GM20000 (cell line): ENCODE results near the gene CTTNBP2.

Source experiments
- DNase-seq: peaks from one replicate; pipeline ENCODE4 v3.0.0; 2012; ENCODE audit warnings: low spot score
- TF ChIP-seq, protein P1 (sequence below): IDR thresholded peaks from 2 replicates; pipeline ENCODE4 v1.5.1; 2012; ENCODE audit warnings: mild to moderate bottlenecking, control low read depth; ENCODE audit errors: extremely low read depth, missing control alignments

CTTNBP2 gene

DNA sequence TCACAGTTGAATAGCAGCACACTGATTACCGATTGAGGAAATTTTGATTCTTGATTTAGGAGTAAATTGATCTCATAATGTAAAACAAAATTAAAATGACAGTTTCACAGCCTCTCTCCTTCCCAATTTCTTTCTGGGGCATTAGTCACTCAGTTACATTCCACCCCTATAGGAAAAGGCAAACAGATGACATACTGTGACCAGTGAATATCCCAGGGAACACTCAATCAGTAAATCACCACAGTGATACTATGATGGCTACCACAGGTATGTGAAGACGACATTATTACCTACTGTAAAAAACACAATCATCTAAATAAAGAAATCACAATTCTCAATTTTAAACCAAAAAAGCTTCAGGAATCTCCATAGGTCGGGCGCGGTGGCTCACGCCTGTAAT is 15.5 kb downstream of the CTTNBP2 start:
- DNase-seq = no peak
- TF ChIP-seq, protein P1, sequence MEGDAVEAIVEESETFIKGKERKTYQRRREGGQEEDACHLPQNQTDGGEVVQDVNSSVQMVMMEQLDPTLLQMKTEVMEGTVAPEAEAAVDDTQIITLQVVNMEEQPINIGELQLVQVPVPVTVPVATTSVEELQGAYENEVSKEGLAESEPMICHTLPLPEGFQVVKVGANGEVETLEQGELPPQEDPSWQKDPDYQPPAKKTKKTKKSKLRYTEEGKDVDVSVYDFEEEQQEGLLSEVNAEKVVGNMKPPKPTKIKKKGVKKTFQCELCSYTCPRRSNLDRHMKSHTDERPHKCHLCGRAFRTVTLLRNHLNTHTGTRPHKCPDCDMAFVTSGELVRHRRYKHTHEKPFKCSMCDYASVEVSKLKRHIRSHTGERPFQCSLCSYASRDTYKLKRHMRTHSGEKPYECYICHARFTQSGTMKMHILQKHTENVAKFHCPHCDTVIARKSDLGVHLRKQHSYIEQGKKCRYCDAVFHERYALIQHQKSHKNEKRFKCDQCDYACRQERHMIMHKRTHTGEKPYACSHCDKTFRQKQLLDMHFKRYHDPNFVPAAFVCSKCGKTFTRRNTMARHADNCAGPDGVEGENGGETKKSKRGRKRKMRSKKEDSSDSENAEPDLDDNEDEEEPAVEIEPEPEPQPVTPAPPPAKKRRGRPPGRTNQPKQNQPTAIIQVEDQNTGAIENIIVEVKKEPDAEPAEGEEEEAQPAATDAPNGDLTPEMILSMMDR = no peak

DNA sequence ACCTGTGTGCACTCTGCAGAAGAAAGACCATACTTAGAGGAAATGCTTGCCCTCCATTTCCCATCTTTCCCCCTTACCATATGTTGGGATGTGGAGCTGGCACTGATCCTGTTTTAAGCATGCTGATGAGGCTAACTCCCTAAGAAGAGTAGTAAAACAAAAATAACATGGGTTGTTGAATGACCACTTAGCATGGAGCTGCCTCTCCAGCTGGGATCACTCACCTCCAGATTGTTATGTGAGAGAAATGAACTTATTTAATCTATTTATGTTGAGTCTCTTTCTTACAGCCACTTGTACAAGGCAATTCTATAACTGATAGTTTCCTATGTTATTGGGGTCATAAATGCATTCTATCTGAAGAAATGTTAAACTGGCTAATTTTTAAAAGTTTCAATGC is 17.0 kb downstream of the CTTNBP2 start:
- TF ChIP-seq, protein P1 = no peak
- no peak for DNase-seq

DNA sequence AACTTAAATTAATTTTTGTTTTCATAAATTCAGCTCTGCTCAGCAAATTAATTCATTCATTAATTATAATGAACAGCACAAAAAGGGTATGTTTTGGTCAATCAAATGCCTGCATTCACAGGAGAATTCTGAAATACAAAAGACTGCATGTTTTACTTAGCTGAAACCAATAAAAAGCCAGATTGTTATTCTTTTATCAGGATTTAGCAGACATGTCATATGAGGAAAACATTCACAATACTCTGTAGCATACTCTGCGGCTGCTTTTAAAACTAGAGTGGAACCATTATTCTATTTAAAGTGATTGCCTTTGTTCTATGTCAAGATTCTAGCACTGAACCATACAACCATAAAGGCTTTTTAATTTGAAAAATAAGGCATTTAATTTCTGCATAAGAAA is 19.1 kb downstream of the CTTNBP2 start:
- no peak for DNase-seq
- TF ChIP-seq, protein P1 = no peak

DNA sequence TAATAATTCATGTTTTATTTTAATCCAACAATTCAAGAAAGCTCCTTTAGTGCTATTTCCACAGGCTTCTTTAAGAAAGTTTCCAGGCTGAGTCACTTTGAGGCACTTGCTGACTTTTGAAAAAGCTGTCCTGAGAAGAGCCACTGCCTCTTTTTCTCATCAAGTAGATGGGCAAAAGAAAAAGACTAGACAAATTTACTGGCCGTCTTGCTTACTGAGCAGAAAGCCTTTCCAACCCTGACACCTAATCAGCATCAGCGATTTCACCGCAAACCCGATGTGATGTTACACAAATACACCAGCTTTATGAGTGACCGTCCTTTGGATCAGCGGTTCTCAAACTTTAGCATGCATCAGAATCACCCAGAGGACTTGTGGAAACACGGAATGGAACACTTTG is 24.3 kb downstream of the CTTNBP2 start:
- DNase-seq = no peak
- TF ChIP-seq, protein P1 = no peak

DNA sequence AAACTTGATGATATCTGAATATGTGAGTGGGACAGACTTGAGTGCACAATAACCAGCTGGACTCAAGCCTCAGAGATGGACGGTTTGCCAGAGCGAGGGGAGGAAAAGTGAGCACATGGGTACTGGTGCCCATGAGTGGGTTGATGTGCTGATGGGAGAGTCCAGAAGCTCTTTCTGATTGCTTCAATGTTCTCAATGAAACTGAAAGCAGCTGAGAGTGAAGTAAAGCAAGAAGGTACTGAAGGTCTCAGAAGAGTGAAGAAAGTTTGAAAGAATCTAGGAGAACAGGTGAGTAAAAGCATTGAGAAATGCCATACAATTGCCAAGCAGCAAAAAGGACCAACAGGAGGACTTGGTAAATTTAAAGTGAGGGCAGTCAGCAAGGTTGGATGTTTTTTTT is 28.6 kb downstream of the CTTNBP2 start:
- no peak for DNase-seq
- TF ChIP-seq, protein P1 = no peak

DNA sequence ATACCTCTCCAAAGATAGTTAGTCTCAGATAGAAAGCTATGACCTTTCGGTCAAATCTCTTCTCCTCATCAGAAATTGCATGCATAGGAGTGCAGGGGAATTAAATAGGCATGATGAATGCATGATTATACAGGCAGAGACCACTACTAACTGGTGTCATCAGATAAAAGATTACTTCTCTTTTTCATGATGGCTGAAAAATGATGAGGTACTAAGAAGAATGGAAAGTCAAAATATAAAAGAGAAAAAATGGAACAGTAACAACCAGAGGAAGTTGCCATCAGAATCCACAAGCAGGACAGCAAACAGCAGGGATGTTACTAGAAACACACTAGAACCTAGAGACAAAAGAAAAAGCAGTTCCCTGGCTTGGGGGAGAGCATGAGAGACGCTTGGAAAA is 31.6 kb downstream of the CTTNBP2 start:
- no peak for DNase-seq
- TF ChIP-seq, protein P1 = no peak

DNA sequence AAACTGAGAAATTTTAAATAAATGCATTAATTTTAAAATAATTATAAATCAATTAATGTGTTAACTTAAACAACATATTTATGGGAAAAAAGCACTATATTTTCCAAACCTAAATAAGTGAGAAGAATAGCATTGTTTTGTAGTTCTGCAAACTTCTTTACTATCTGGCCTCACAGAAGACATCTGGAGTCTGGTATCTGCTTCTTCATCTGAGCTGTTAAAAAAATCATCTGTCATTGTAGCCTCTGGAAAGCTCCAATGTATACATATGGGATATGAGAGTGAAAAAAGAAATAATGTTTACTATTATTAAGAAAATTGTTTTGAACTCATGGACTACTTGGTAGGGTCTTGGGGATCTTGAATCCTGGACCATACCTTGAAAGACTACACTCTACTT is 32.2 kb downstream of the CTTNBP2 start:
- TF ChIP-seq, protein P1 = no peak

More for the DNA sequence above, 32.2 kb downstream of the CTTNBP2 start:
- DNase-seq = no peak
